WTC11 (cell line): ENCODE results near the gene ITPR1.

Experiments
- EMX1 ChIP-seq: fragments of 250-450 bp; sonication (Bioruptor Pico); IDR thresholded peaks from 2 replicates; pipeline ENCODE4 v1.8.0; 2021; ENCODE audit warnings: mild to moderate bottlenecking
- ESRRA ChIP-seq: sonication (generic); formaldehyde crosslinking; IDR thresholded peaks from 2 replicates; pipeline ENCODE4 v1.8.1; 2022; ENCODE audit warnings: mild to moderate bottlenecking, missing genetic modification reagents, borderline replicate concordance
- ETV6 ChIP-seq: sonication (generic); formaldehyde crosslinking; IDR thresholded peaks from 2 replicates; pipeline ENCODE4 v1.8.1; 2022; ENCODE audit warnings: mild to moderate bottlenecking, missing genetic modification reagents
- JUN ChIP-seq: sonication (generic); formaldehyde crosslinking; IDR thresholded peaks from 2 replicates; pipeline ENCODE4 v1.8.0; 2023; ENCODE audit warnings: mild to moderate bottlenecking, missing genetic modification reagents
- SP1 ChIP-seq: sonication (generic); formaldehyde crosslinking; conservative IDR thresholded peaks from 2 replicates; pipeline ENCODE4 v1.8.1; 2022; ENCODE audit warnings: missing genetic modification reagents
- TEAD4 ChIP-seq: sonication (generic); formaldehyde crosslinking; IDR thresholded peaks from 2 replicates; pipeline ENCODE4 v1.8.0; 2022; ENCODE audit warnings: mild to moderate bottlenecking, missing genetic modification reagents
- ZNF281 ChIP-seq: sonication (generic); formaldehyde crosslinking; IDR thresholded peaks from 2 replicates; pipeline ENCODE4 v1.8.0; 2023; ENCODE audit warnings: mild to moderate bottlenecking, missing genetic modification reagents
- TF ChIP-seq, protein P1 (sequence below): fragments of 200-600 bp; IDR thresholded peaks from 2 replicates; pipeline ENCODE4 v1.8.0; 2022; ENCODE audit warnings: antibody characterized with exemption
- TF ChIP-seq, protein P2 (sequence below): sonication (generic); formaldehyde crosslinking; IDR thresholded peaks from 2 replicates; pipeline ENCODE4 v1.8.1; 2023; ENCODE audit warnings: mild to moderate bottlenecking, missing genetic modification reagents
- TF ChIP-seq, protein P3 (sequence below): fragments of 250-450 bp; sonication (Bioruptor Pico); IDR thresholded peaks from 2 replicates; pipeline ENCODE4 v2.1.2; 2022; ENCODE audit warnings: mild to moderate bottlenecking, moderate library complexity
- TF ChIP-seq, protein P4 (sequence below): sonication (generic); formaldehyde crosslinking; IDR thresholded peaks from 2 replicates; pipeline ENCODE4 v1.8.0; 2022; ENCODE audit warnings: mild to moderate bottlenecking, missing genetic modification reagents

DNA sequence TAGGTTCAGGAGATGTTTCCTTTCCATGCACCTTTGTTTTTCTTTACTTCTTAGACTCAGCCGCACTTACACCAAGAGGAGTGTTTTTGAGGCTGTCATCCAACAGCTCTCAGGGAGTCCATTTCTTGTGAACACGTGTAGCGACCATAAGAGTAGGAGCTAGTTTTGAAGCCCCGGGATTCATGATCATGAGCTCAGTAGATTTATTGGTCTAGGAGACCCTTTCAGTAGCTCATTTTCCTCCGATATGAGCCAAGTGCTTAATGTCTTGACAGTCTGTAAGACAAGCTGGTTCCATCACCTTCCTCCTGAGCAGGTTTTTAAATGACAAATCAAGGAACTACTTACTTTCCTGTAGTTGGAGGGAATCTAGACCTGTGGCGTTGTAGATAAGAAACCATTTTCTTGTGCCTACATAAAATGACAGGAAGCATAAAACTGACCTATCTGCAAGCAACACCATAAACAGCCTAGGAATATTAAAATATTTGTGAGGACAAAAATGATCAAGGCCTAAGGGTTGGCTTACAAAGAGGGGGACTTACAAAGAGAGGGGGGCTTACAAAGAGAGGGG, 313.5 kb downstream of the ITPR1 start:
- TF ChIP-seq, protein P1, sequence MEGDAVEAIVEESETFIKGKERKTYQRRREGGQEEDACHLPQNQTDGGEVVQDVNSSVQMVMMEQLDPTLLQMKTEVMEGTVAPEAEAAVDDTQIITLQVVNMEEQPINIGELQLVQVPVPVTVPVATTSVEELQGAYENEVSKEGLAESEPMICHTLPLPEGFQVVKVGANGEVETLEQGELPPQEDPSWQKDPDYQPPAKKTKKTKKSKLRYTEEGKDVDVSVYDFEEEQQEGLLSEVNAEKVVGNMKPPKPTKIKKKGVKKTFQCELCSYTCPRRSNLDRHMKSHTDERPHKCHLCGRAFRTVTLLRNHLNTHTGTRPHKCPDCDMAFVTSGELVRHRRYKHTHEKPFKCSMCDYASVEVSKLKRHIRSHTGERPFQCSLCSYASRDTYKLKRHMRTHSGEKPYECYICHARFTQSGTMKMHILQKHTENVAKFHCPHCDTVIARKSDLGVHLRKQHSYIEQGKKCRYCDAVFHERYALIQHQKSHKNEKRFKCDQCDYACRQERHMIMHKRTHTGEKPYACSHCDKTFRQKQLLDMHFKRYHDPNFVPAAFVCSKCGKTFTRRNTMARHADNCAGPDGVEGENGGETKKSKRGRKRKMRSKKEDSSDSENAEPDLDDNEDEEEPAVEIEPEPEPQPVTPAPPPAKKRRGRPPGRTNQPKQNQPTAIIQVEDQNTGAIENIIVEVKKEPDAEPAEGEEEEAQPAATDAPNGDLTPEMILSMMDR, result no peak
- TF ChIP-seq, protein P2, sequence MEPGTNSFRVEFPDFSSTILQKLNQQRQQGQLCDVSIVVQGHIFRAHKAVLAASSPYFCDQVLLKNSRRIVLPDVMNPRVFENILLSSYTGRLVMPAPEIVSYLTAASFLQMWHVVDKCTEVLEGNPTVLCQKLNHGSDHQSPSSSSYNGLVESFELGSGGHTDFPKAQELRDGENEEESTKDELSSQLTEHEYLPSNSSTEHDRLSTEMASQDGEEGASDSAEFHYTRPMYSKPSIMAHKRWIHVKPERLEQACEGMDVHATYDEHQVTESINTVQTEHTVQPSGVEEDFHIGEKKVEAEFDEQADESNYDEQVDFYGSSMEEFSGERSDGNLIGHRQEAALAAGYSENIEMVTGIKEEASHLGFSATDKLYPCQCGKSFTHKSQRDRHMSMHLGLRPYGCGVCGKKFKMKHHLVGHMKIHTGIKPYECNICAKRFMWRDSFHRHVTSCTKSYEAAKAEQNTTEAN (CRISPR knock-in tag), result no peak
- TF ChIP-seq JUN (CRISPR knock-in tag), result no peak
- TF ChIP-seq SP1 (CRISPR knock-in tag), result no peak
- TF ChIP-seq TEAD4 (CRISPR knock-in tag), result no peak
- TF ChIP-seq ETV6 (CRISPR knock-in tag), result no peak
- TF ChIP-seq ESRRA, result no peak
- TF ChIP-seq, protein P3, sequence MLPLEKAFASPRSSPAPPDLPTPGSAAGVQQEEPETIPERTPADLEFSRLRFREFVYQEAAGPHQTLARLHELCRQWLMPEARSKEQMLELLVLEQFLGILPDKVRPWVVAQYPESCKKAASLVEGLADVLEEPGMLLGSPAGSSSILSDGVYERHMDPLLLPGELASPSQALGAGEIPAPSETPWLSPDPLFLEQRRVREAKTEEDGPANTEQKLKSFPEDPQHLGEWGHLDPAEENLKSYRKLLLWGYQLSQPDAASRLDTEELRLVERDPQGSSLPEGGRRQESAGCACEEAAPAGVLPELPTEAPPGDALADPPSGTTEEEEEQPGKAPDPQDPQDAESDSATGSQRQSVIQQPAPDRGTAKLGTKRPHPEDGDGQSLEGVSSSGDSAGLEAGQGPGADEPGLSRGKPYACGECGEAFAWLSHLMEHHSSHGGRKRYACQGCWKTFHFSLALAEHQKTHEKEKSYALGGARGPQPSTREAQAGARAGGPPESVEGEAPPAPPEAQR (CRISPR knock-in tag), result no peak
- TF ChIP-seq EMX1 (CRISPR knock-in tag), result no peak
- TF ChIP-seq, protein P4, sequence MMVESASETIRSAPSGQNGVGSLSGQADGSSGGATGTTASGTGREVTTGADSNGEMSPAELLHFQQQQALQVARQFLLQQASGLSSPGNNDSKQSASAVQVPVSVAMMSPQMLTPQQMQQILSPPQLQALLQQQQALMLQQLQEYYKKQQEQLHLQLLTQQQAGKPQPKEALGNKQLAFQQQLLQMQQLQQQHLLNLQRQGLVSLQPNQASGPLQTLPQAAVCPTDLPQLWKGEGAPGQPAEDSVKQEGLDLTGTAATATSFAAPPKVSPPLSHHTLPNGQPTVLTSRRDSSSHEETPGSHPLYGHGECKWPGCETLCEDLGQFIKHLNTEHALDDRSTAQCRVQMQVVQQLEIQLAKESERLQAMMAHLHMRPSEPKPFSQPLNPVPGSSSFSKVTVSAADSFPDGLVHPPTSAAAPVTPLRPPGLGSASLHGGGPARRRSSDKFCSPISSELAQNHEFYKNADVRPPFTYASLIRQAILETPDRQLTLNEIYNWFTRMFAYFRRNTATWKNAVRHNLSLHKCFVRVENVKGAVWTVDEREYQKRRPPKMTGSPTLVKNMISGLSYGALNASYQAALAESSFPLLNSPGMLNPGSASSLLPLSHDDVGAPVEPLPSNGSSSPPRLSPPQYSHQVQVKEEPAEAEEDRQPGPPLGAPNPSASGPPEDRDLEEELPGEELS, result no peak
- TF ChIP-seq ZNF281 (CRISPR knock-in tag), result no peak
